Mucosa of rectum (tissue), 2 donors: Measurements from ENCODE around the gene FOXR2.

ENCODE experiments used
- H3K27ac ChIP-seq, 2 donors: one replicate each; pipeline ENCODE4 v1.7.0; 2013; ENCODE audit warnings: inconsistent platforms in 2 of 2, low read depth in 2 of 2, low read length in 2 of 2
- H3K27me3 ChIP-seq, 2 donors: one replicate each; pipeline ENCODE4 v1.7.0; 2013; ENCODE audit warnings: low read length in 2 of 2; ENCODE audit not compliant: control insufficient read depth in 2 of 2, insufficient read depth in 2 of 2
- H3K36me3 ChIP-seq, 2 donors: one replicate each; pipeline ENCODE4 v1.7.0; 2013; ENCODE audit warnings: low read length in 2 of 2; ENCODE audit not compliant: control insufficient read depth in 2 of 2, insufficient read depth in 2 of 2
- H3K4me1 ChIP-seq, 2 donors: one replicate each; pipeline ENCODE4 v1.7.0; 2013; ENCODE audit warnings: low read length in 2 of 2, mild to moderate bottlenecking in 1 of 2; ENCODE audit not compliant: control insufficient read depth in 2 of 2, insufficient read depth in 2 of 2
- H3K4me3 ChIP-seq, 2 donors: one replicate each; pipeline ENCODE4 v1.7.0; 2013; ENCODE audit warnings: low read length in 2 of 2
- H3K9ac ChIP-seq, 2 donors: one replicate each; pipeline ENCODE4 v1.7.0; 2013; ENCODE audit warnings: low read length in 2 of 2, low read depth in 1 of 2, mild to moderate bottlenecking in 1 of 2
- H3K9me3 ChIP-seq, 2 donors: one replicate each; pipeline ENCODE4 v1.7.0; 2013; ENCODE audit warnings: low read length in 2 of 2; ENCODE audit not compliant: control insufficient read depth in 2 of 2
- donor health status: healthy.
- donor health status: Normal muscosa, but diverticular disease.

FOXR2 gene

GRCh38 chrX:55640854-55641253 lies 17.7 kb downstream of the FOXR2 start:
- Histone ChIP-seq H3K9me3 (no peaks in the 10 kb centered on the region), H3K36me3 (no peaks in the 10 kb centered on the region), H3K4me3 (no peak overlapping the region), H3K27ac (no peak overlapping the region), H3K27me3 (no peaks in the 10 kb centered on the region), H3K4me1 (no peaks in the 10 kb centered on the region), H3K9ac (no peak overlapping the region)

GRCh38 chrX:55648434-55648833 lies 25.2 kb downstream of the FOXR2 start:
- no peaks in the 10 kb centered on the region for H3K36me3 ChIP-seq
- no peaks in the 10 kb centered on the region for H3K27me3 ChIP-seq
- H3K9me3 ChIP-seq = no peaks in the 10 kb centered on the region
- H3K27ac ChIP-seq = no peak overlapping the region
- H3K4me1 ChIP-seq = no peaks in the 10 kb centered on the region
- no peak overlapping the region for H3K9ac ChIP-seq
- H3K4me3 ChIP-seq = no peak overlapping the region

GRCh38 chrX:55659931-55660330 lies 36.7 kb downstream of the FOXR2 start:
- Histone ChIP-seq H3K4me1 (no peaks in the 10 kb centered on the region), H3K36me3 (no peaks in the 10 kb centered on the region), H3K27me3 (no peaks in the 10 kb centered on the region)

GRCh38 chrX:55663584-55663983 lies 40.4 kb downstream of the FOXR2 start:
- Histone ChIP-seq H3K27ac (no peak overlapping the region), H3K9ac (no peak overlapping the region), H3K36me3 (no peaks in the 10 kb centered on the region), H3K4me3 (no peak overlapping the region), H3K27me3 (no peaks in the 10 kb centered on the region), H3K4me1 (no peaks in the 10 kb centered on the region), H3K9me3 (no peaks in the 10 kb centered on the region)

More at GRCh38 chrX:55659931-55660330, 36.7 kb downstream of the FOXR2 start:
- no peak overlapping the region for H3K4me3 ChIP-seq
- H3K27ac ChIP-seq = no peak overlapping the region
- no peaks in the 10 kb centered on the region for H3K9me3 ChIP-seq
- H3K9ac ChIP-seq = no peak overlapping the region

GRCh38 chrX:55668084-55668483 lies 44.9 kb downstream of the FOXR2 start:
- Histone ChIP-seq H3K4me1 (no peaks in the 10 kb centered on the region), H3K27me3 (no peaks in the 10 kb centered on the region), H3K27ac (no peak overlapping the region), H3K9ac (no peak overlapping the region), H3K4me3 (no peak overlapping the region), H3K36me3 (no peaks in the 10 kb centered on the region), H3K9me3 (no peaks in the 10 kb centered on the region)
